Measurements from ENCODE around the gene GPR37.

DNA sequence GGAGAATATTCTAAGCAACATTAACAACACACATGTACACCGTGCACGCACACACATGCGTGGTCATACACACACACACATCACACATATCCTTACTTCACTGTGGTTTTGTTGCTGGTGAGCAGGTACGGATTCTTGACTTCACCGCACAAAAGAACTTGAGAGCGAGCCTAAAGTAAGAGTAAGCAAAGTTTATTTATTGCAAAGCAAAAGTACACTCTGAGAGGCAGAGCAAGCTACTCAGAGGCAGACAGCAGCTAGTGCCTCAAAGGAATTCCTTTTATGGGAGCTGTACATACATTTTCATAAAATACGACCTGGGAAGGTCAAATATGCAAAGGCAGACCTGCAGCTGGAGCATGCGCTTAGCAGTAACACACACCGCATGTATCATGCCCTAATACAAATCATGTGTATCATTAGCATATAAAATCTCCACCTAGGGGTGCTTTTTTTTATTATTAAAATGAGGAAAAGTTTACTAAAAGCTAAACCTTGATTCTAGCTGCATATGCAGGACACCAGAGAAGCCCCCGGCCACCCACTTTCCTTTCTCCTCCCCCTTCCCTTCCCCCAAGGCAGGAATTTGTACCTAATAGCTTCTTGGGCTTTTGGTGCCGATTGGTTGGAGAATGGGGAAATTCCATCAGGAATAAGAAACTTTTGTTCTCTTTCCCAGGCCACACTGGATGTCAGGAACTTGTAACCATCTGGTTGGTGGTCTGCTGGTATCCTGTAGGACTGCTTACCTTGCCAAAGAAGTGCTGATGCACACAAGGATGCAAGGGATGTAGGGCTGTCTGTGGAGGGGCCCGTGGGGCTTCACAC lies 16.5 kb upstream of the GPR37 start:
- TF ChIP-seq, protein P1, sequence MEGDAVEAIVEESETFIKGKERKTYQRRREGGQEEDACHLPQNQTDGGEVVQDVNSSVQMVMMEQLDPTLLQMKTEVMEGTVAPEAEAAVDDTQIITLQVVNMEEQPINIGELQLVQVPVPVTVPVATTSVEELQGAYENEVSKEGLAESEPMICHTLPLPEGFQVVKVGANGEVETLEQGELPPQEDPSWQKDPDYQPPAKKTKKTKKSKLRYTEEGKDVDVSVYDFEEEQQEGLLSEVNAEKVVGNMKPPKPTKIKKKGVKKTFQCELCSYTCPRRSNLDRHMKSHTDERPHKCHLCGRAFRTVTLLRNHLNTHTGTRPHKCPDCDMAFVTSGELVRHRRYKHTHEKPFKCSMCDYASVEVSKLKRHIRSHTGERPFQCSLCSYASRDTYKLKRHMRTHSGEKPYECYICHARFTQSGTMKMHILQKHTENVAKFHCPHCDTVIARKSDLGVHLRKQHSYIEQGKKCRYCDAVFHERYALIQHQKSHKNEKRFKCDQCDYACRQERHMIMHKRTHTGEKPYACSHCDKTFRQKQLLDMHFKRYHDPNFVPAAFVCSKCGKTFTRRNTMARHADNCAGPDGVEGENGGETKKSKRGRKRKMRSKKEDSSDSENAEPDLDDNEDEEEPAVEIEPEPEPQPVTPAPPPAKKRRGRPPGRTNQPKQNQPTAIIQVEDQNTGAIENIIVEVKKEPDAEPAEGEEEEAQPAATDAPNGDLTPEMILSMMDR (IDR thresholded peaks at IDR 0.05; ENCODE audit: poor library complexity) = no peak
- no peak for TF ChIP-seq EZH2phosphoT487 (IDR thresholded peaks at IDR 0.05; ENCODE audit: low read depth, severe bottlenecking, unreplicated experiment)
- TF ChIP-seq EZH2 (IDR thresholded peaks at IDR 0.05; ENCODE audit: borderline replicate concordance) = no peak
